ENCODE measurements around the gene ZBTB11. TPM values are rescaled to one million over a fixed set of nuclear protein-coding genes. Genes with fewer than 3 reads are reported as not detected.
"Not testable (repeated sequence)": the region's sequence is repeated elsewhere in the genome, so short reads cannot be mapped to it uniquely, and the experiment has no call there.

ZBTB11 gene
- total and polyA plus RNA-seq, 2 experiments from 2014 or later: 5.1 to 19.0 TPM

- WGBS (ENCODE audit: low lambda C conversion rate, missing lambda C conversion rate): 98% methylated on average over 3 of the region's 3 CpGs
Measured at GRCh38 chr3:101719604-101720185, 42.8 kb upstream of the ZBTB11 start.

GRCh38 chr3:101718455-101718854 is 41.5 kb upstream of the ZBTB11 start:
- Histone ChIP-seq H3K27ac (no peak overlapping the region), H3K9me3 (ENCODE audit: low read depth) (no peaks in the 10 kb centered on the region), H2AFZ (no peak overlapping the region), H3K36me3 (replicated peaks; ENCODE audit: insufficient read depth, low read depth) (no peaks in the 10 kb centered on the region), H3K4me3 (no peak overlapping the region), H3K4me1 (ENCODE audit: insufficient read depth) (no peaks in the 10 kb centered on the region), H3K9me2 (replicated peaks; ENCODE audit: insufficient read depth) (no peaks in the 10 kb centered on the region), H3K27me3 (no peaks in the 10 kb centered on the region), H3K4me2 (no peak overlapping the region), H4K20me1 (ENCODE audit: insufficient read depth, poor library complexity, severe bottlenecking) (no peaks in the 10 kb centered on the region), H3K79me2 (no peaks in the 10 kb centered on the region)
- WGBS (ENCODE audit: low lambda C conversion rate, missing lambda C conversion rate): 67% methylated on average over 1 of the region's 1 CpG
- no peak for DNase-seq (ENCODE audit: low spot score)
- TF ChIP-seq EZH2 (IDR thresholded peaks at IDR 0.05; ENCODE audit: borderline replicate concordance): no peak
- TF ChIP-seq EZH2phosphoT487 (IDR thresholded peaks at IDR 0.05; ENCODE audit: low read depth, severe bottlenecking, unreplicated experiment): no peak
- no peak for TF ChIP-seq CTCF (IDR thresholded peaks at IDR 0.05; ENCODE audit: poor library complexity)

More at GRCh38 chr3:101719604-101720185, 42.8 kb upstream of the ZBTB11 start:
- no peak overlapping the region for H2AFZ ChIP-seq
- DNase-seq (ENCODE audit: low spot score): no peak
- no peaks in the 10 kb centered on the region for H3K79me2 ChIP-seq
- H3K4me1 ChIP-seq (ENCODE audit: insufficient read depth): no peaks in the 10 kb centered on the region
- H3K27ac ChIP-seq: no peak overlapping the region
- TF ChIP-seq EZH2phosphoT487 (IDR thresholded peaks at IDR 0.05; ENCODE audit: low read depth, severe bottlenecking, unreplicated experiment): no peak
- TF ChIP-seq CTCF (IDR thresholded peaks at IDR 0.05; ENCODE audit: poor library complexity): no peak
- no peak for TF ChIP-seq EZH2 (IDR thresholded peaks at IDR 0.05; ENCODE audit: borderline replicate concordance)
- no peaks in the 10 kb centered on the region for H3K36me3 ChIP-seq (replicated peaks; ENCODE audit: insufficient read depth, low read depth)
- H3K4me3 ChIP-seq: no peak overlapping the region
- H4K20me1 ChIP-seq (ENCODE audit: insufficient read depth, poor library complexity, severe bottlenecking): no peaks in the 10 kb centered on the region
- H3K27me3 ChIP-seq: no peaks in the 10 kb centered on the region
- no peak overlapping the region for H3K4me2 ChIP-seq
- no peaks in the 10 kb centered on the region for H3K9me2 ChIP-seq (replicated peaks; ENCODE audit: insufficient read depth)
- no peaks in the 10 kb centered on the region for H3K9me3 ChIP-seq (ENCODE audit: low read depth)

- Histone ChIP-seq H3K9me2 (replicated peaks; ENCODE audit: insufficient read depth) (no peaks in the 10 kb centered on the region), H3K79me2 (no peaks in the 10 kb centered on the region), H3K27ac (no peak overlapping the region), H3K4me3 (no peak overlapping the region), H3K36me3 (replicated peaks; ENCODE audit: insufficient read depth, low read depth) (no peaks in the 10 kb centered on the region), H3K4me1 (ENCODE audit: insufficient read depth) (no peaks in the 10 kb centered on the region), H3K9me3 (ENCODE audit: low read depth) (no peaks in the 10 kb centered on the region), H4K20me1 (ENCODE audit: insufficient read depth, poor library complexity, severe bottlenecking) (no peaks in the 10 kb centered on the region), H3K4me2 (no peak overlapping the region), H2AFZ (no peak overlapping the region), H3K27me3 (no peaks in the 10 kb centered on the region)
- DNase-seq (ENCODE audit: low spot score): no peak
- 74% methylated on average over 4 of the region's 4 CpGs for WGBS (ENCODE audit: low lambda C conversion rate, missing lambda C conversion rate)
- TF ChIP-seq EZH2phosphoT487 (IDR thresholded peaks at IDR 0.05; ENCODE audit: low read depth, severe bottlenecking, unreplicated experiment) (no peak), CTCF (IDR thresholded peaks at IDR 0.05; ENCODE audit: poor library complexity) (no peak), EZH2 (IDR thresholded peaks at IDR 0.05; ENCODE audit: borderline replicate concordance) (no peak)
Measured at GRCh38 chr3:101709126-101709525, 32.2 kb upstream of the ZBTB11 start.

GRCh38 chr3:101704639-101705038 is 27.7 kb upstream of the ZBTB11 start:
- not testable (repeated sequence) for DNase-seq (ENCODE audit: low spot score); H3K4me3 ChIP-seq; H3K27me3 ChIP-seq; H2AFZ ChIP-seq; H3K27ac ChIP-seq; H4K20me1 ChIP-seq (ENCODE audit: insufficient read depth, poor library complexity, severe bottlenecking); H3K36me3 ChIP-seq (replicated peaks; ENCODE audit: insufficient read depth, low read depth); H3K4me2 ChIP-seq; H3K9me3 ChIP-seq (ENCODE audit: low read depth); H3K79me2 ChIP-seq; H3K9me2 ChIP-seq (replicated peaks; ENCODE audit: insufficient read depth); H3K4me1 ChIP-seq (ENCODE audit: insufficient read depth)
- 56% methylated on average over 2 of the region's 2 CpGs for WGBS (ENCODE audit: low lambda C conversion rate, missing lambda C conversion rate)

All from hepatocyte (in vitro differentiated cells).